HCT116 (cell line): ENCODE data around the gene TBXA2R. TPM values are rescaled to one million over a fixed set of nuclear protein-coding genes. Genes with fewer than 3 reads are reported as not detected.

Experiments used
- ATAC-seq: fragments of 200-7000 bp; cut with Tn5 transposase; 2 replicates; pipeline ENCODE4 v1.9.1; 2020; ENCODE audit warnings: mild to moderate bottlenecking, moderate library complexity
- BruUV-seq: library from RNA; stranded (reverse); fragments of 400-500 nt; replicated peaks from 2 replicates; lab custom pipeline; 2021; lab: Mats Ljungman, UMichigan
- CTCF ChIA-PET: fragments of 300-600 bp; sonication (Branson Sonifier 250); formaldehyde crosslinking; loops from one replicate; lab custom pipeline; 2021; ENCODE audit warnings: antibody characterized with exemption; lab: Charles Lee
- POLR2A ChIA-PET: fragments of 300-600, 350-600 bp; sonication (Branson Sonifier 250); formaldehyde crosslinking; loops from one replicate; lab custom pipeline; 2021; ENCODE audit warnings: antibody characterized with exemption; lab: Charles Lee
- RAD21 ChIA-PET, 2 experiments: fragments of 300-600 bp; sonication (Branson Sonifier 250); formaldehyde crosslinking; loops; one replicate each; lab custom pipeline; 2023; ENCODE audit warnings: low total read pairs in 2 of 2; ENCODE audit not compliant: uncharacterized antibody in 2 of 2, unreplicated experiment in 2 of 2, low non-redundant PET in 1 of 2; lab: Charles Lee
- DNase-seq: peaks from one replicate; pipeline ENCODE4 v3.0.0-alpha.2; 2010; ENCODE audit warnings: low read depth, low spot score
- H2AFZ ChIP-seq: fragments of 200-600 bp; shearing (Covaris generic), sonication (generic); 2 replicates; pipeline ENCODE4 v1.6.1; 2017; ENCODE audit warnings: low read depth, mixed run types, mixed read lengths, antibody characterized with exemption, low read length; ENCODE audit not compliant: poor library complexity, severe bottlenecking
- H3K27ac ChIP-seq: 2 replicates; pipeline ENCODE4 v1.5.1; 2012; ENCODE audit warnings: low read depth, low read length
- H3K27me3 ChIP-seq: fragments of 200-600 bp; sonication (generic); 2 replicates; pipeline ENCODE4 v1.6.1; 2016; ENCODE audit warnings: mixed run types, low read length, mixed read lengths; ENCODE audit not compliant: insufficient read depth
- H3K36me3 ChIP-seq, 2 experiments: fragments of 200-500 bp in 1 of 2; fragments of 200-600 bp in 1 of 2; sonication (Bioruptor generic) in 1 of 2; sonication (generic) in 1 of 2; 2 replicates each; pipeline versions ENCODE4 v1.5.1 to v1.6.1; 2014 to 2016; ENCODE audit warnings: low read length in 2 of 2, inconsistent platforms in 1 of 2, mixed read lengths in 1 of 2, mixed run types in 1 of 2; ENCODE audit not compliant: insufficient read depth in 2 of 2, control insufficient read depth in 1 of 2
- H3K4me1 ChIP-seq, 2 experiments: fragments of 200-600 bp in 1 of 2; sonication (generic) in 1 of 2; 2 replicates each; pipeline versions ENCODE4 v1.5.1 to v1.6.1; 2012 to 2017; ENCODE audit warnings: low read length in 2 of 2, inconsistent platforms in 1 of 2, mild to moderate bottlenecking in 1 of 2, mixed read lengths in 1 of 2, mixed run types in 1 of 2, moderate library complexity in 1 of 2; ENCODE audit not compliant: insufficient read depth in 2 of 2, control insufficient read depth in 1 of 2
- H3K4me2 ChIP-seq: fragments of 200-600 bp; sonication (generic); 2 replicates; pipeline ENCODE4 v1.6.1; 2017; ENCODE audit warnings: mixed run types, low read length, mixed read lengths
- H3K4me3 ChIP-seq, 2 experiments: fragments of 200-600 bp in 1 of 2; sonication (generic) in 1 of 2; replicated peaks in 1 of 2; 2 replicates each; pipeline ENCODE4 v1.5.1; 2011 to 2016; ENCODE audit warnings: low read length in 2 of 2, control low read depth in 1 of 2, low read depth in 1 of 2, mild to moderate bottlenecking in 1 of 2, mixed read lengths in 1 of 2, mixed run types in 1 of 2
- H3K79me2 ChIP-seq: fragments of 200-600 bp; sonication (generic); 2 replicates; pipeline ENCODE4 v1.6.1; 2017; ENCODE audit warnings: mild to moderate bottlenecking, mixed run types, low read length, moderate library complexity, mixed read lengths; ENCODE audit not compliant: insufficient read depth
- H3K9ac ChIP-seq: fragments of 200-600 bp; sonication (generic); 2 replicates; pipeline ENCODE4 v1.6.1; 2016; ENCODE audit warnings: low read length, mixed read lengths
- H3K9me2 ChIP-seq: fragments of 200-600 bp; sonication (generic), shearing (Covaris generic); 2 replicates; pipeline ENCODE4 v1.6.1; 2017; ENCODE audit warnings: mixed run types, mild to moderate bottlenecking, moderate library complexity; ENCODE audit not compliant: insufficient read depth
- H3K9me3 ChIP-seq, 2 experiments: fragments of 200-500 bp in 1 of 2; fragments of 200-600 bp in 1 of 2; sonication (Bioruptor generic) in 1 of 2; sonication (generic) in 1 of 2; 2 replicates each; pipeline ENCODE4 v1.6.1; 2014 to 2017; ENCODE audit warnings: low read length in 2 of 2, mixed read lengths in 2 of 2, inconsistent platforms in 1 of 2, low read depth in 1 of 2, mild to moderate bottlenecking in 1 of 2, mixed run types in 1 of 2, moderate library complexity in 1 of 2; ENCODE audit not compliant: control insufficient read depth in 1 of 2, insufficient read depth in 1 of 2
- H4K20me1 ChIP-seq: fragments of 200-600 bp; sonication (generic), shearing (Covaris generic); 2 replicates; pipeline ENCODE4 v1.6.1; 2017; ENCODE audit warnings: mixed run types, mild to moderate bottlenecking, moderate library complexity; ENCODE audit not compliant: insufficient read depth
- ATF3 ChIP-seq: IDR thresholded peaks from 2 replicates; pipeline ENCODE4 v1.6.1; 2012
- CEBPB ChIP-seq: IDR thresholded peaks from 2 replicates; pipeline ENCODE4 v1.6.1; 2012; ENCODE audit warnings: low read depth
- EGR1 ChIP-seq: IDR thresholded peaks from 2 replicates; pipeline ENCODE4 v1.6.1; 2012; ENCODE audit warnings: low read depth
- ELF1 ChIP-seq: IDR thresholded peaks from 2 replicates; pipeline ENCODE4 v1.6.1; 2012; ENCODE audit warnings: low read depth, borderline replicate concordance
- EZH2 ChIP-seq: fragments of 200-600 bp; sonication (generic); IDR thresholded peaks from 2 replicates; pipeline ENCODE4 v1.6.1; 2017; ENCODE audit warnings: antibody characterized with exemption, mixed run types
- EZH2phosphoT487 ChIP-seq: fragments of 200-600 bp; IDR thresholded peaks from 2 replicates; pipeline ENCODE4 v1.6.1; 2018; ENCODE audit warnings: antibody characterized with exemption, borderline replicate concordance
- FOSL1 ChIP-seq: IDR thresholded peaks from 2 replicates; pipeline ENCODE4 v1.6.1; 2012; ENCODE audit warnings: low read depth
- JUND ChIP-seq: IDR thresholded peaks from 2 replicates; pipeline ENCODE4 v1.6.1; 2012
- MAX ChIP-seq: IDR thresholded peaks from 2 replicates; pipeline ENCODE4 v1.6.1; 2012
- POLR2A ChIP-seq: IDR thresholded peaks from 2 replicates; pipeline ENCODE4 v1.7.0; 2011; ENCODE audit warnings: borderline replicate concordance; ENCODE audit not compliant: insufficient read depth, insufficient read length; ENCODE audit errors: extremely low read depth
- POLR2AphosphoS5 ChIP-seq: IDR thresholded peaks from 2 replicates; pipeline ENCODE4 v1.6.1; 2011; ENCODE audit warnings: mild to moderate bottlenecking, low read depth, low read length, moderate library complexity
- RAD21 ChIP-seq: IDR thresholded peaks from 2 replicates; pipeline ENCODE4 v1.6.1; 2012; ENCODE audit warnings: low read depth, mild to moderate bottlenecking
- SIN3A ChIP-seq: IDR thresholded peaks from 2 replicates; pipeline ENCODE4 v1.6.1; 2012; ENCODE audit warnings: low read depth
- SRF ChIP-seq: IDR thresholded peaks from 2 replicates; pipeline ENCODE4 v1.6.1; 2012; ENCODE audit warnings: low read depth
- TCF7L2 ChIP-seq: IDR thresholded peaks from 2 replicates; pipeline ENCODE4 v1.7.0; 2011; ENCODE audit warnings: borderline replicate concordance, inconsistent platforms; ENCODE audit not compliant: insufficient read depth, insufficient read length; ENCODE audit errors: extremely low read depth
- YY1 ChIP-seq: IDR thresholded peaks from 2 replicates; pipeline ENCODE4 v1.6.1; 2011; ENCODE audit warnings: low read length, low read depth, moderate library complexity, mild to moderate bottlenecking; ENCODE audit not compliant: insufficient replicate concordance; ENCODE audit errors: extremely low read depth
- ZNF274 ChIP-seq: fragments of 200-500 bp; sonication (Bioruptor generic); IDR thresholded peaks from 2 replicates; pipeline ENCODE4 v1.6.1; 2014; ENCODE audit warnings: mild to moderate bottlenecking, low read depth, low read length, inconsistent platforms
- intact Hi-C: fragments of 100-400 bp; cut with micrococcal nuclease; formaldehyde crosslinking; loops from 2 replicates; pipeline ENCODE4 v1.10.0; 2022
- total RNA-seq: library from RNA; stranded (reverse); gene quantifications from one replicate; pipeline ENCODE4 v1.2.1, GENCODE V29; 2021; ENCODE audit not compliant: unreplicated experiment
- TF ChIP-seq, protein P1 (sequence below): IDR thresholded peaks from 2 replicates; pipeline ENCODE4 v1.6.1; 2011; ENCODE audit warnings: mild to moderate bottlenecking, low read length, moderate library complexity; ENCODE audit not compliant: insufficient replicate concordance; ENCODE audit errors: extremely low read depth

TBXA2R gene
- total RNA-seq, 1 experiment from 2014 or later = 2.3 TPM

- CTCF ChIA-PET = no interaction called here
- no peaks in the 10 kb centered on the region for H3K9me3 ChIP-seq
Observed at GRCh38 chr19:3636962-3637361, 30.3 kb upstream of the TBXA2R start.

DNA sequence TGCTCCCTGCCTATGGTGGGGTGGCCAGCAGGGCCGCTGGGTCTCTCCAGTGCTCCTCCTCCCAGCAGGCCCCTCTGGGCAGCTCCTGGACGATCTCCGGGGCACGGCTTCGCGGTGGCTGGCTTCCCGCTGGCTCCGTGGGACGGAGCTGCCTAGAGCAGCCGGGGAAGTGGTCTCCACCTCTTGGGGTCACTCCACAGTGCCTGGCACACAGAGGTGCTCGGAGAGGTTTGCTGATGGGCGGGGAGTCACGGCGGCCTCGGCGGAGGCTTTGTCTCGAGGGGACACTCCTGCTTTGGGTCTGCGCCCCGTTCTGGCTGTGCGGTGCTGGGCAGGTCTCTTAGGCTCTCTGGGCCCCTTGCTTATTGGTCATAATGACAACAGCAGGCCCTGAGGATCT is 29.8 kb upstream of the TBXA2R start:
- Histone ChIP-seq H3K9me2 (no peaks in the 10 kb centered on the region), H3K9me3 (no peaks in the 10 kb centered on the region), H2AFZ (no peak overlapping the region), H3K36me3 (no peaks in the 10 kb centered on the region; a peak in 1 of 4 replicates), H3K9ac (no peak overlapping the region), H3K27me3 (no peaks in the 10 kb centered on the region), H3K79me2 (no peaks in the 10 kb centered on the region), H3K4me2 (no peak overlapping the region), H3K27ac (no peak overlapping the region), H3K4me3 (no peak overlapping the region), H4K20me1 (no peaks in the 10 kb centered on the region), H3K4me1 (no peaks in the 10 kb centered on the region)
- ChIA-PET CTCF (no interaction called here), RAD21 (no interaction called here), POLR2A (no interaction called here)
- intact Hi-C loops = no loop called here
- no peak for ATAC-seq
- DNase-seq = no peak
- BruUV-seq = no TSS peak
- TF ChIP-seq ATF3 = no peak
- no peak for TF ChIP-seq MAX
- no peak for TF ChIP-seq ELF1
- TF ChIP-seq JUND = no peak
- TF ChIP-seq CEBPB = no peak
- TF ChIP-seq EGR1 = no peak
- TF ChIP-seq YY1 = no peak
- TF ChIP-seq EZH2 = no peak
- no peak for TF ChIP-seq SRF
- no peak for TF ChIP-seq FOSL1
- TF ChIP-seq POLR2A = no peak
- TF ChIP-seq ZNF274 = no peak
- TF ChIP-seq TCF7L2 = no peak
- no peak for TF ChIP-seq EZH2phosphoT487
- no peak for TF ChIP-seq RAD21
- TF ChIP-seq SIN3A = no peak

More at GRCh38 chr19:3636962-3637361, 30.3 kb upstream of the TBXA2R start:
- DNase-seq = no peak
- TF ChIP-seq ELF1 = no peak
- no peak for TF ChIP-seq EZH2
- no peak for TF ChIP-seq RAD21
- no peak for TF ChIP-seq EZH2phosphoT487
- TF ChIP-seq POLR2A = no peak
- TF ChIP-seq, protein P1, sequence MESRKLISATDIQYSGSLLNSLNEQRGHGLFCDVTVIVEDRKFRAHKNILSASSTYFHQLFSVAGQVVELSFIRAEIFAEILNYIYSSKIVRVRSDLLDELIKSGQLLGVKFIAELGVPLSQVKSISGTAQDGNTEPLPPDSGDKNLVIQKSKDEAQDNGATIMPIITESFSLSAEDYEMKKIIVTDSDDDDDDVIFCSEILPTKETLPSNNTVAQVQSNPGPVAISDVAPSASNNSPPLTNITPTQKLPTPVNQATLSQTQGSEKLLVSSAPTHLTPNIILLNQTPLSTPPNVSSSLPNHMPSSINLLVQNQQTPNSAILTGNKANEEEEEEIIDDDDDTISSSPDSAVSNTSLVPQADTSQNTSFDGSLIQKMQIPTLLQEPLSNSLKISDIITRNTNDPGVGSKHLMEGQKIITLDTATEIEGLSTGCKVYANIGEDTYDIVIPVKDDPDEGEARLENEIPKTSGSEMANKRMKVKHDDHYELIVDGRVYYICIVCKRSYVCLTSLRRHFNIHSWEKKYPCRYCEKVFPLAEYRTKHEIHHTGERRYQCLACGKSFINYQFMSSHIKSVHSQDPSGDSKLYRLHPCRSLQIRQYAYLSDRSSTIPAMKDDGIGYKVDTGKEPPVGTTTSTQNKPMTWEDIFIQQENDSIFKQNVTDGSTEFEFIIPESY = no peak
- no peak for TF ChIP-seq SRF
- no peak for TF ChIP-seq FOSL1
- no peak for TF ChIP-seq TCF7L2
- TF ChIP-seq SIN3A = no peak
- TF ChIP-seq YY1 = no peak
- TF ChIP-seq POLR2AphosphoS5 = no peak
- RAD21 ChIA-PET = no interaction called here
- no peaks in the 10 kb centered on the region for H3K4me1 ChIP-seq
- POLR2A ChIA-PET = no interaction called here
- H3K4me2 ChIP-seq = no peak overlapping the region
- no peak overlapping the region for H3K4me3 ChIP-seq
- no peaks in the 10 kb centered on the region for H4K20me1 ChIP-seq
- no peak overlapping the region for H3K27ac ChIP-seq
- H3K9me2 ChIP-seq = no peaks in the 10 kb centered on the region
- intact Hi-C loops = no loop called here
- no peak for ATAC-seq
- no peaks in the 10 kb centered on the region; a peak in 1 of 4 replicates for H3K36me3 ChIP-seq
- no peak overlapping the region for H2AFZ ChIP-seq
- H3K9ac ChIP-seq = no peak overlapping the region
- H3K27me3 ChIP-seq = no peaks in the 10 kb centered on the region
- no TSS peak for BruUV-seq
- no peaks in the 10 kb centered on the region for H3K79me2 ChIP-seq
